ENCODE data around the gene GALNT18.

The GALNT18 gene

DNA sequence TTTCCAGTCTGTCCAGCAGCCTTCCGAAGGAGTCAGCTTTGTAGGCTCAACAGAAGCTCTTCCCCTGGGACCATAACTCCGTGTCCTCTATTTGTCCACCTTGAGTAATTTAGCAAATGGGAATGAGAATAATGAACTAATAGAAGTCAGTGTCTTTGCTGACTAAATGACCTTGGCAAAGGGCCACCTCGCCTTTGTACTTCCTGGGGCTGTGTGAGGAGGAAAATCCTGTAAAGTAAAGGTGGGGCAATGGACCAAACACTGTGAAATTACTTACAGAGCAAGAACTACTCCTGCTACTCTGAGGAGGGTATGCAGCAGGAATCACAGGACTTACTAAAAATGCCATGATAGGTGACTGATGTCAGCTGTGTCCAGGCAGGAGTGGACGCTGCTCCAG lies 232.6 kb downstream of the GALNT18 start:
- no peaks in the 10 kb centered on the region for H3K36me3 ChIP-seq (ENCODE audit: insufficient read depth, low read length)
- H3K4me3 ChIP-seq (ENCODE audit: low read depth in 1 of 2, low read length in 2 of 2): no peak overlapping the region
- H3K4me1 ChIP-seq (ENCODE audit: insufficient read depth, low read length): peaks cover 8% of the 10 kb centered on the region
- H3K27me3 ChIP-seq (ENCODE audit: control insufficient read depth in 1 of 2, insufficient read depth in 2 of 2, low read length in 2 of 2): no peaks in the 10 kb centered on the region
- H3K9ac ChIP-seq (ENCODE audit: low read length): no peak overlapping the region
- H3K9me3 ChIP-seq (ENCODE audit: low read length): no peaks in the 10 kb centered on the region
- H3K27ac ChIP-seq (ENCODE audit: low read depth, low read length): no peak overlapping the region

DNA sequence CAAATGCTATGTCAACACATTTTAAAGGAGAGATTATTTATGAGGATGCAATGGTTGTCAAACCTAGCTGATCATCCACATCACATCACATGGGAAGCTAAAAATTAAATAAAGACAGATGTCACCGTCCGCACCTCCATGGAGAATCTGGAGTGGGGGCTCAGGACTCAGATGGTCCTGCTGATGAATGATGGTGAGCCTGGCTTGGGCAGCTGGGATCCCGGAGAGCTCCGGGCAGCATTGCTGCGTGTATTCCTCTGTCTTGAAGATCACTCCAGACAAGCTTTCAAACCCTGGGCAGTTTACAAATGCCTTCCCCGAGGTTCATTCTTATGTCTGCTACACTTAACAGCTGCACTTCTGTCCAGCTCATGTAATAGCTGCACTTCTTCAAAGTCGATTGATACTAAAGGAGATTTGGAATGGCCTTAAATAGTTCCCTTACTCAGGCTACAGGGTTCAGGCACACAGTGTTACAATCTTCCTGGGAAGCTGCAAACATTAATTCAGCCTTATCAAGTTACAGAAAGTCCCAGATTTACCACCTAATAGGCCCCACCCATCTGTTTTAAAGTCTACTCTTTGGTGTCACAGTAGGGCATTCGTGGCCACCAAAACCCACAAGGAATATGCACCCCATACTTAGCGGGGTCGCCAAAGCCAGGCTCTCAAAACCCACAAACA lies 234.0 kb downstream of the GALNT18 start:
- Histone ChIP-seq H3K9me3 (ENCODE audit: low read length) (no peaks in the 10 kb centered on the region), H3K4me3 (ENCODE audit: low read depth in 1 of 2, low read length in 2 of 2) (no peak overlapping the region), H3K36me3 (ENCODE audit: insufficient read depth, low read length) (no peaks in the 10 kb centered on the region), H3K4me1 (ENCODE audit: insufficient read depth, low read length) (peaks cover 8% of the 10 kb centered on the region), H3K27me3 (ENCODE audit: control insufficient read depth in 1 of 2, insufficient read depth in 2 of 2, low read length in 2 of 2) (no peaks in the 10 kb centered on the region), H3K9ac (ENCODE audit: low read length) (no peak overlapping the region), H3K27ac (ENCODE audit: low read depth, low read length) (no peak overlapping the region)

- no peak overlapping the region for H3K4me3 ChIP-seq (ENCODE audit: low read depth in 1 of 2, low read length in 2 of 2)
- no peak overlapping the region for H3K9ac ChIP-seq (ENCODE audit: low read length)
- H3K36me3 ChIP-seq (ENCODE audit: insufficient read depth, low read length): no peaks in the 10 kb centered on the region
- no peaks in the 10 kb centered on the region for H3K27me3 ChIP-seq (ENCODE audit: control insufficient read depth in 1 of 2, insufficient read depth in 2 of 2, low read length in 2 of 2)
- no peak overlapping the region for H3K27ac ChIP-seq (ENCODE audit: low read depth, low read length)
- H3K4me1 ChIP-seq (ENCODE audit: insufficient read depth, low read length): peaks cover 8% of the 10 kb centered on the region
- no peaks in the 10 kb centered on the region for H3K9me3 ChIP-seq (ENCODE audit: low read length)
These were observed 234.6 kb downstream of the GALNT18 start for GRCh38 chr11:11387207-11387606.

GRCh38 chr11:11384829-11385228 lies 237.0 kb downstream of the GALNT18 start:
- Histone ChIP-seq H3K9ac (ENCODE audit: low read length) (no peak overlapping the region), H3K9me3 (ENCODE audit: low read length) (no peaks in the 10 kb centered on the region), H3K4me1 (ENCODE audit: insufficient read depth, low read length) (no peaks in the 10 kb centered on the region), H3K36me3 (ENCODE audit: insufficient read depth, low read length) (no peaks in the 10 kb centered on the region), H3K27ac (ENCODE audit: low read depth, low read length) (no peak overlapping the region), H3K4me3 (ENCODE audit: low read depth in 1 of 2, low read length in 2 of 2) (no peak overlapping the region), H3K27me3 (ENCODE audit: control insufficient read depth in 1 of 2, insufficient read depth in 2 of 2, low read length in 2 of 2) (no peaks in the 10 kb centered on the region)

GRCh38 chr11:11383995-11384394 lies 237.8 kb downstream of the GALNT18 start:
- H3K9me3 ChIP-seq (ENCODE audit: low read length): no peaks in the 10 kb centered on the region
- no peak overlapping the region for H3K4me3 ChIP-seq (ENCODE audit: low read depth in 1 of 2, low read length in 2 of 2)
- no peak overlapping the region for H3K27ac ChIP-seq (ENCODE audit: low read depth, low read length)
- no peak overlapping the region for H3K9ac ChIP-seq (ENCODE audit: low read length)
- H3K4me1 ChIP-seq (ENCODE audit: insufficient read depth, low read length): no peaks in the 10 kb centered on the region
- H3K36me3 ChIP-seq (ENCODE audit: insufficient read depth, low read length): no peaks in the 10 kb centered on the region
- H3K27me3 ChIP-seq (ENCODE audit: control insufficient read depth in 1 of 2, insufficient read depth in 2 of 2, low read length in 2 of 2): no peaks in the 10 kb centered on the region

GRCh38 chr11:11382858-11383532 lies 238.8 kb downstream of the GALNT18 start:
- no peak overlapping the region for H3K4me3 ChIP-seq (ENCODE audit: low read depth in 1 of 2, low read length in 2 of 2)
- no peaks in the 10 kb centered on the region for H3K36me3 ChIP-seq (ENCODE audit: insufficient read depth, low read length)
- no peak overlapping the region for H3K27ac ChIP-seq (ENCODE audit: low read depth, low read length)
- H3K9ac ChIP-seq (ENCODE audit: low read length): no peak overlapping the region
- no peaks in the 10 kb centered on the region for H3K27me3 ChIP-seq (ENCODE audit: control insufficient read depth in 1 of 2, insufficient read depth in 2 of 2, low read length in 2 of 2)
- H3K9me3 ChIP-seq (ENCODE audit: low read length): no peaks in the 10 kb centered on the region
- no peaks in the 10 kb centered on the region for H3K4me1 ChIP-seq (ENCODE audit: insufficient read depth, low read length)

DNA sequence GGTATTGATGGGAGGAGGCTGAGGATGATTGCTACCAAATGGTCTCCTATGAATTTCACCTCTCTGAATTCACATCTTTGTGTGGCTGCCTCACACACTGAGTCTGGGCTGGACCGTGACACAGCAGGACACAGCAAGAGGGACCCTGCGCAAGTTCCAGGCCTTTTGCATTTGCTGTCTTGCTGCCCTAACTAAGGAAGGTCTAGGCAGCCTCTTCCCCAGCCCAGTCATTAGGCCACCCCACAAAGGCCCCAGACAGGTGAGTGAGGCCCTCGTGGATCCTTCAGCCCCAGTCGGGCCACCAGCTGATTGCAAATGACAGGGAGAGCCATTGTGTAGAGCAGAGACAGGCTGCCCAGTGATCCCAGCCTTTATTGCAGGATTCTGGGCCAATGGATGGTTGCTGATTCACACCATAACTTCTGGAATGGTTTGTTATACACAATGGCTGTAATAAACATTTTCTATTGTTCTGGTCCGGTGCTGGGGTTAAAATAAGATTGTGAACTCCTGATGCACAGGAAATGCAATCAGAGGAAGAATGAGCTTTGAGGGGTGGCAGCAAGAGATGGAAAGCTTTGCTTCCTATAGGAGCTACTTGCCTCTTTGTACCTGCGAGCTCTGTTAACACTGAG lies 240.2 kb downstream of the GALNT18 start:
- Histone ChIP-seq H3K27me3 (ENCODE audit: control insufficient read depth in 1 of 2, insufficient read depth in 2 of 2, low read length in 2 of 2) (no peaks in the 10 kb centered on the region), H3K4me3 (ENCODE audit: low read depth in 1 of 2, low read length in 2 of 2) (no peak overlapping the region), H3K27ac (ENCODE audit: low read depth, low read length) (no peak overlapping the region), H3K9ac (ENCODE audit: low read length) (no peak overlapping the region), H3K4me1 (ENCODE audit: insufficient read depth, low read length) (no peaks in the 10 kb centered on the region), H3K9me3 (ENCODE audit: low read length) (no peaks in the 10 kb centered on the region), H3K36me3 (ENCODE audit: insufficient read depth, low read length) (peaks cover 12% of the 10 kb centered on the region)

- Histone ChIP-seq H3K4me1 (ENCODE audit: insufficient read depth, low read length) (no peaks in the 10 kb centered on the region), H3K4me3 (ENCODE audit: low read depth in 1 of 2, low read length in 2 of 2) (no peak overlapping the region), H3K27me3 (ENCODE audit: control insufficient read depth in 1 of 2, insufficient read depth in 2 of 2, low read length in 2 of 2) (no peaks in the 10 kb centered on the region), H3K36me3 (ENCODE audit: insufficient read depth, low read length) (peaks cover 15% of the 10 kb centered on the region), H3K27ac (ENCODE audit: low read depth, low read length) (no peak overlapping the region), H3K9ac (ENCODE audit: low read length) (no peak overlapping the region), H3K9me3 (ENCODE audit: low read length) (no peaks in the 10 kb centered on the region)
These were observed 240.9 kb downstream of the GALNT18 start for GRCh38 chr11:11380883-11381282.

DNA sequence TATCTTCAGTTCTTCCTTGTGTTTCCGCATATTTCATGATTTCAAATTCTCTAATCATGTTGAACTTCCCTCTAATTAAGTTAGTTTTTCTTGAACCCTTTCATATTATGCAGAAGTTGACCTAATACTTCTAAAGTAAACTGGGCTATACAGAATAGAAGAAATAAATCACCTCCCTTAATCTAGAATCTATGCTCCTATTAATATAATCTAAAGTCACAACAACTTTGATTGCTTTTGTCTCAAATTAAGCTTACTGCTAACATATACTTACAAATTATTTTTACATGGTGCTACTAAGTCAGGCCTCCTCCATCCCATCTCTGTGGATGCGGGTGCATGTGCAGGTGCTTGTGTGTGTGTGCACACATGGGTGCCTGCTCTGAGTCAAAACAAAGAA lies 241.5 kb downstream of the GALNT18 start:
- Histone ChIP-seq H3K27me3 (ENCODE audit: control insufficient read depth in 1 of 2, insufficient read depth in 2 of 2, low read length in 2 of 2) (no peaks in the 10 kb centered on the region), H3K4me3 (ENCODE audit: low read depth in 1 of 2, low read length in 2 of 2) (no peak overlapping the region), H3K36me3 (ENCODE audit: insufficient read depth, low read length) (peaks cover 15% of the 10 kb centered on the region), H3K9ac (ENCODE audit: low read length) (no peak overlapping the region), H3K4me1 (ENCODE audit: insufficient read depth, low read length) (no peaks in the 10 kb centered on the region), H3K27ac (ENCODE audit: low read depth, low read length) (no peak overlapping the region), H3K9me3 (ENCODE audit: low read length) (no peaks in the 10 kb centered on the region)

DNA sequence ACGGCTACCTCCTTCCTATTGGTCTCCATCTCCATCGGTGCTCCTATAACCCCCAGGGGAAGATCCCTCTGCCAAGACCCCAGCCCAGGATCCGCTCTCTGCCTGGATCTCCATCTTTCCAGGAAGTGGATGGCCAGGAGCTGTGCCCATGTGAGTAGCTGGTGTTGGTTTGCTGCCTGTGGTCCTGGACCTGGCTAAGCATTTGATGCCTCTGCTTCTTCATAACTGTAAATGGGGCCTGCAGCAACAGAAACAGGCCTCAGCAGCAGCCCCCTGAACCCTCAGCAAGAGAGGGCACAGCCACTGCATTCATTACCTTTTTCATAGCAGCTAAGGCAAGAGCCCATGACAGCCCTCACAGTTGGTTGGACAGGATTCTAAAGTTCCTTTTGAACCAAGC lies 242.1 kb downstream of the GALNT18 start:
- Histone ChIP-seq H3K27ac (ENCODE audit: low read depth, low read length) (no peak overlapping the region), H3K36me3 (ENCODE audit: insufficient read depth, low read length) (peaks cover 15% of the 10 kb centered on the region), H3K9me3 (ENCODE audit: low read length) (no peaks in the 10 kb centered on the region), H3K27me3 (ENCODE audit: control insufficient read depth in 1 of 2, insufficient read depth in 2 of 2, low read length in 2 of 2) (no peaks in the 10 kb centered on the region), H3K4me3 (ENCODE audit: low read depth in 1 of 2, low read length in 2 of 2) (no peak overlapping the region), H3K4me1 (ENCODE audit: insufficient read depth, low read length) (no peaks in the 10 kb centered on the region), H3K9ac (ENCODE audit: low read length) (no peak overlapping the region)

- H3K27me3 ChIP-seq (ENCODE audit: control insufficient read depth in 1 of 2, insufficient read depth in 2 of 2, low read length in 2 of 2): no peaks in the 10 kb centered on the region
These were observed 243.4 kb downstream of the GALNT18 start for GRCh38 chr11:11378184-11378940.

More at GRCh38 chr11:11378184-11378940, 243.4 kb downstream of the GALNT18 start:
- H3K36me3 ChIP-seq (ENCODE audit: insufficient read depth, low read length): peaks cover 15% of the 10 kb centered on the region
- no peak overlapping the region for H3K27ac ChIP-seq (ENCODE audit: low read depth, low read length)
- H3K4me1 ChIP-seq (ENCODE audit: insufficient read depth, low read length): no peaks in the 10 kb centered on the region
- no peak overlapping the region for H3K9ac ChIP-seq (ENCODE audit: low read length)
- no peaks in the 10 kb centered on the region for H3K9me3 ChIP-seq (ENCODE audit: low read length)
- H3K4me3 ChIP-seq (ENCODE audit: low read depth in 1 of 2, low read length in 2 of 2): no peak overlapping the region
